Measurements from ENCODE around the gene CACNG5. TPM values are rescaled to one million over a fixed set of nuclear protein-coding genes. Genes with fewer than 3 reads are reported as not detected.

Gene CACNG5
- polyA plus RNA-seq, 1 donor from 2014 or later: not detected

DNA sequence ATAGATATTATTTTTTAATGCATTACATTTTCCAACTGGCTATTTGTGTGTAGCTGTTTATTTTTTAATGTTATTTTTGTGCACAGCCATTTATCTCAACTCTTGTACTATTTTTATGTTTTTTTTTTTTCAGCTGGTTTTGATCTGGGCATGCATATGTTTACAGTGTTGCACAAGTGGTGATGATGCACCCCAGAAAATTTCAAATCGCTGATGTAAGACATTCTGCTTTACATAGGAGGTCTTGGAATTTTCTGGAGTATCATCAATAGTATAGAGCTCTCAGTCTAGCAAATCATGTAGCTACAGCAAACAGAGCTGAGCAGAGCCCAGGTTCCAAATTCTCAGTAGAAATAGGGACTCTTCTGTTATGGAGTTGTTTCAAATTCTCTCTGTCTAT is 30.2 kb downstream of the CACNG5 start:
- Histone ChIP-seq H3K79me2 (replicated peaks; ENCODE audit: insufficient read depth, low read length) (no peaks in the 10 kb centered on the region), H3K9me2 (ENCODE audit: insufficient read depth, low read length) (no peaks in the 10 kb centered on the region), H3K9me3 (ENCODE audit: low read length) (no peaks in the 10 kb centered on the region), H3K4me2 (ENCODE audit: low read length) (no peak overlapping the region), H3K4me3 (ENCODE audit: low read length) (no peak overlapping the region), H3K9ac (ENCODE audit: low read length) (no peak overlapping the region), H4K20me1 (ENCODE audit: insufficient read depth) (no peaks in the 10 kb centered on the region), H2AFZ (ENCODE audit: low read depth, low read length) (no peak overlapping the region), H3K27me3 (ENCODE audit: insufficient read depth, low read depth, low read length) (no peaks in the 10 kb centered on the region), H3K27ac (ENCODE audit: low read length) (no peak overlapping the region), H3K36me3 (ENCODE audit: insufficient read depth, low read length) (no peaks in the 10 kb centered on the region), H3F3A (ENCODE audit: insufficient read depth, low read length, poor library complexity, severe bottlenecking) (no peaks in the 10 kb centered on the region)
- TF ChIP-seq EZH2 (IDR thresholded peaks at IDR 0.05; ENCODE audit: borderline replicate concordance, insufficient read depth, low read length, poor library complexity, severe bottlenecking) (no peak), POLR2AphosphoS5 (IDR thresholded peaks at IDR 0.05) (no peak), EP300 (conservative IDR thresholded peaks at IDR 0.05; ENCODE audit: poor library complexity, severe bottlenecking) (no peak), SMC3 (conservative IDR thresholded peaks at IDR 0.05; ENCODE audit: poor library complexity) (no peak), TAF1 (IDR thresholded peaks at IDR 0.05; ENCODE audit: low read depth) (no peak), RAD21 (conservative IDR thresholded peaks at IDR 0.05) (no peak), MXI1 (conservative IDR thresholded peaks at IDR 0.05; ENCODE audit: poor library complexity, severe bottlenecking) (no peak)
- TF ChIP-seq, protein P1, sequence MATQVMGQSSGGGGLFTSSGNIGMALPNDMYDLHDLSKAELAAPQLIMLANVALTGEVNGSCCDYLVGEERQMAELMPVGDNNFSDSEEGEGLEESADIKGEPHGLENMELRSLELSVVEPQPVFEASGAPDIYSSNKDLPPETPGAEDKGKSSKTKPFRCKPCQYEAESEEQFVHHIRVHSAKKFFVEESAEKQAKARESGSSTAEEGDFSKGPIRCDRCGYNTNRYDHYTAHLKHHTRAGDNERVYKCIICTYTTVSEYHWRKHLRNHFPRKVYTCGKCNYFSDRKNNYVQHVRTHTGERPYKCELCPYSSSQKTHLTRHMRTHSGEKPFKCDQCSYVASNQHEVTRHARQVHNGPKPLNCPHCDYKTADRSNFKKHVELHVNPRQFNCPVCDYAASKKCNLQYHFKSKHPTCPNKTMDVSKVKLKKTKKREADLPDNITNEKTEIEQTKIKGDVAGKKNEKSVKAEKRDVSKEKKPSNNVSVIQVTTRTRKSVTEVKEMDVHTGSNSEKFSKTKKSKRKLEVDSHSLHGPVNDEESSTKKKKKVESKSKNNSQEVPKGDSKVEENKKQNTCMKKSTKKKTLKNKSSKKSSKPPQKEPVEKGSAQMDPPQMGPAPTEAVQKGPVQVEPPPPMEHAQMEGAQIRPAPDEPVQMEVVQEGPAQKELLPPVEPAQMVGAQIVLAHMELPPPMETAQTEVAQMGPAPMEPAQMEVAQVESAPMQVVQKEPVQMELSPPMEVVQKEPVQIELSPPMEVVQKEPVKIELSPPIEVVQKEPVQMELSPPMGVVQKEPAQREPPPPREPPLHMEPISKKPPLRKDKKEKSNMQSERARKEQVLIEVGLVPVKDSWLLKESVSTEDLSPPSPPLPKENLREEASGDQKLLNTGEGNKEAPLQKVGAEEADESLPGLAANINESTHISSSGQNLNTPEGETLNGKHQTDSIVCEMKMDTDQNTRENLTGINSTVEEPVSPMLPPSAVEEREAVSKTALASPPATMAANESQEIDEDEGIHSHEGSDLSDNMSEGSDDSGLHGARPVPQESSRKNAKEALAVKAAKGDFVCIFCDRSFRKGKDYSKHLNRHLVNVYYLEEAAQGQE (IDR thresholded peaks at IDR 0.05; ENCODE audit: borderline replicate concordance): no peak
- TF ChIP-seq, protein P2, sequence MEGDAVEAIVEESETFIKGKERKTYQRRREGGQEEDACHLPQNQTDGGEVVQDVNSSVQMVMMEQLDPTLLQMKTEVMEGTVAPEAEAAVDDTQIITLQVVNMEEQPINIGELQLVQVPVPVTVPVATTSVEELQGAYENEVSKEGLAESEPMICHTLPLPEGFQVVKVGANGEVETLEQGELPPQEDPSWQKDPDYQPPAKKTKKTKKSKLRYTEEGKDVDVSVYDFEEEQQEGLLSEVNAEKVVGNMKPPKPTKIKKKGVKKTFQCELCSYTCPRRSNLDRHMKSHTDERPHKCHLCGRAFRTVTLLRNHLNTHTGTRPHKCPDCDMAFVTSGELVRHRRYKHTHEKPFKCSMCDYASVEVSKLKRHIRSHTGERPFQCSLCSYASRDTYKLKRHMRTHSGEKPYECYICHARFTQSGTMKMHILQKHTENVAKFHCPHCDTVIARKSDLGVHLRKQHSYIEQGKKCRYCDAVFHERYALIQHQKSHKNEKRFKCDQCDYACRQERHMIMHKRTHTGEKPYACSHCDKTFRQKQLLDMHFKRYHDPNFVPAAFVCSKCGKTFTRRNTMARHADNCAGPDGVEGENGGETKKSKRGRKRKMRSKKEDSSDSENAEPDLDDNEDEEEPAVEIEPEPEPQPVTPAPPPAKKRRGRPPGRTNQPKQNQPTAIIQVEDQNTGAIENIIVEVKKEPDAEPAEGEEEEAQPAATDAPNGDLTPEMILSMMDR (IDR thresholded peaks at IDR 0.05; ENCODE audit: poor library complexity, severe bottlenecking): no peak

DNA sequence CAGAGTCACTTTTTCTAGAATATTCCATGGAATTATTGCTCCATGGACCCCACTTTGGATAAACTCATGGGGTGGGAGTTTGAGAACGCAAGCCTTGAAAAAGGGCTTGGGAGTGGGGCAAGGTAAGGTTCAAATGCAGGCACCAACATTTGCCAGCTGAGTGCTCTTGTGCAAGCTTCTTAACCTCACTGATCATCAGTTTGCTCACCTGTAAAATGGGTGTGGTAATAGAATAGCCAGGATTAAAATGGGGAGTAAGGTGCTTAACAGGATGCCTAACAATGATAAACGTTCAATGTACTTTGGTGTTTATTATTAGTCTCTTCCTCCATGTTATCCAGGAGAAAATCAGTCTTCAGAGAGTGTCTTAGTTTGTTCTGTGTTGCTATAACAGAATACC is 39.0 kb downstream of the CACNG5 start:
- Histone ChIP-seq H3F3A (ENCODE audit: insufficient read depth, low read length, poor library complexity, severe bottlenecking) (no peaks in the 10 kb centered on the region), H3K79me2 (replicated peaks; ENCODE audit: insufficient read depth, low read length) (no peaks in the 10 kb centered on the region)

More for the DNA sequence above, 39.0 kb downstream of the CACNG5 start:
- no peaks in the 10 kb centered on the region for H3K36me3 ChIP-seq (ENCODE audit: insufficient read depth, low read length)
- H3K27me3 ChIP-seq (ENCODE audit: insufficient read depth, low read depth, low read length): no peaks in the 10 kb centered on the region
- no peaks in the 10 kb centered on the region for H3K9me3 ChIP-seq (ENCODE audit: low read length)
- no peak for TF ChIP-seq RAD21 (conservative IDR thresholded peaks at IDR 0.05)
- no peak for TF ChIP-seq POLR2AphosphoS5 (IDR thresholded peaks at IDR 0.05)
- no peak for TF ChIP-seq EP300 (conservative IDR thresholded peaks at IDR 0.05; ENCODE audit: poor library complexity, severe bottlenecking)
- no peak for TF ChIP-seq TAF1 (IDR thresholded peaks at IDR 0.05; ENCODE audit: low read depth)
- TF ChIP-seq SMC3 (conservative IDR thresholded peaks at IDR 0.05; ENCODE audit: poor library complexity): no peak
- no peak for TF ChIP-seq EZH2 (IDR thresholded peaks at IDR 0.05; ENCODE audit: borderline replicate concordance, insufficient read depth, low read length, poor library complexity, severe bottlenecking)
- no peak for TF ChIP-seq MXI1 (conservative IDR thresholded peaks at IDR 0.05; ENCODE audit: poor library complexity, severe bottlenecking)
- TF ChIP-seq, protein P1 (IDR thresholded peaks at IDR 0.05; ENCODE audit: borderline replicate concordance): no peak
- TF ChIP-seq, protein P2 (IDR thresholded peaks at IDR 0.05; ENCODE audit: poor library complexity, severe bottlenecking): no peak
- H2AFZ ChIP-seq (ENCODE audit: low read depth, low read length): no peak overlapping the region
- H4K20me1 ChIP-seq (ENCODE audit: insufficient read depth): no peaks in the 10 kb centered on the region
- no peaks in the 10 kb centered on the region for H3K9me2 ChIP-seq (ENCODE audit: insufficient read depth, low read length)
- H3K27ac ChIP-seq (ENCODE audit: low read length): no peak overlapping the region
- no peak overlapping the region for H3K9ac ChIP-seq (ENCODE audit: low read length)
- no peak overlapping the region for H3K4me3 ChIP-seq (ENCODE audit: low read length)
- no peak overlapping the region for H3K4me2 ChIP-seq (ENCODE audit: low read length)

All from neural cell (in vitro differentiated cells).